ENCODE results near the gene WTIP.
A peak's percentile ranks its signal among the peaks of the same experiment; 100 is the strongest.

WTIP gene

GRCh38 chr19:34479396-34479795 lies 2.2 kb upstream of the WTIP start:
- no peak for DNase-seq

- no peak for DNase-seq
These were observed 1.1 kb upstream of the WTIP start for GRCh38 chr19:34480491-34480890.

- DNase-seq: no peak
These were observed 362 bp downstream of the WTIP start for GRCh38 chr19:34481861-34482379.

- no peak for DNase-seq
These were observed 1.1 kb downstream of the WTIP start for GRCh38 chr19:34482380-34483250.

- DNase-seq: no peak
These were observed 2.8 kb downstream of the WTIP start for GRCh38 chr19:34484328-34484727.

- DNase-seq: no peak
These were observed 4.3 kb downstream of the WTIP start for GRCh38 chr19:34485831-34486230.

GRCh38 chr19:34487651-34488051 lies 6.1 kb downstream of the WTIP start:
- no peak for DNase-seq

- no peak for DNase-seq
These were observed 7.6 kb downstream of the WTIP start for GRCh38 chr19:34489175-34489574.

- DNase-seq: no peak
These were observed 8.7 kb downstream of the WTIP start for GRCh38 chr19:34490141-34490766.

GRCh38 chr19:34493038-34493648 lies 11.6 kb downstream of the WTIP start:
- DNase-seq: no peak

- DNase-seq: no peak
These were observed 12.1 kb downstream of the WTIP start for GRCh38 chr19:34493649-34494044.

- DNase-seq: no peak
These were observed 13.0 kb downstream of the WTIP start for GRCh38 chr19:34494601-34495000.

GRCh38 chr19:34495416-34495815 lies 13.9 kb downstream of the WTIP start:
- no peak for DNase-seq

GRCh38 chr19:34497112-34497805 lies 15.7 kb downstream of the WTIP start:
- DNase-seq: no peak

GRCh38 chr19:34499155-34499834 lies 17.7 kb downstream of the WTIP start:
- no peak for DNase-seq

GRCh38 chr19:34500656-34501120 lies 19.1 kb downstream of the WTIP start:
- DNase-seq: no peak

- peak; percentile 58 for DNase-seq
These were observed 20.1 kb downstream of the WTIP start for GRCh38 chr19:34501339-34502320.

- no peak for DNase-seq
These were observed 21.2 kb downstream of the WTIP start for GRCh38 chr19:34502582-34503411.

GRCh38 chr19:34503531-34504272 lies 22.1 kb downstream of the WTIP start:
- DNase-seq: no peak
